HG03442 (cell line): ENCODE results near the gene MRPL17.
"Not testable (repeated sequence)": the region's sequence is repeated elsewhere in the genome, so short reads cannot be mapped to it uniquely, and the experiment has no call there.

Experiments used
- ATAC-seq: cut with Tn5 transposase; IDR thresholded peaks from one replicate; pipeline ENCODE4 v1.9.1; 2021; ENCODE audit warnings: mild to moderate bottlenecking, moderate library complexity; ENCODE audit not compliant: unreplicated experiment

The MRPL17 gene

GRCh38 chr11:6684068-6684467, 928 bp upstream of the MRPL17 start:
- ATAC-seq: not testable (repeated sequence)

- no peak for ATAC-seq
Observed at GRCh38 chr11:6682591-6682935, 577 bp downstream of the MRPL17 start.

GRCh38 chr11:6681949-6682348, 1.2 kb downstream of the MRPL17 start:
- no peak for ATAC-seq

- no peak for ATAC-seq
Observed at GRCh38 chr11:6681505-6681904, 1.6 kb downstream of the MRPL17 start.

- ATAC-seq: no peak
Observed at GRCh38 chr11:6677018-6677417, 6.1 kb downstream of the MRPL17 start.

GRCh38 chr11:6674862-6675261, 8.3 kb downstream of the MRPL17 start:
- ATAC-seq: no peak

GRCh38 chr11:6674219-6674597, 8.9 kb downstream of the MRPL17 start:
- no peak for ATAC-seq

GRCh38 chr11:6673523-6674218, 9.5 kb downstream of the MRPL17 start:
- ATAC-seq: no peak

- no peak for ATAC-seq
Observed at GRCh38 chr11:6671991-6672390, 11.1 kb downstream of the MRPL17 start.

GRCh38 chr11:6670202-6670830, 12.8 kb downstream of the MRPL17 start:
- no peak for ATAC-seq

GRCh38 chr11:6667733-6668374, 15.3 kb downstream of the MRPL17 start:
- ATAC-seq: peak; percentile 67

- no peak for ATAC-seq
Observed at GRCh38 chr11:6666302-6667183, 16.6 kb downstream of the MRPL17 start.

GRCh38 chr11:6664551-6664950, 18.6 kb downstream of the MRPL17 start:
- ATAC-seq: no peak

GRCh38 chr11:6663794-6664469, 19.2 kb downstream of the MRPL17 start:
- ATAC-seq: no peak

- no peak for ATAC-seq
Observed at GRCh38 chr11:6660712-6661111, 22.4 kb downstream of the MRPL17 start.

- no peak for ATAC-seq
Observed at GRCh38 chr11:6658647-6659046, 24.5 kb downstream of the MRPL17 start.

- ATAC-seq: no peak
Observed at GRCh38 chr11:6657346-6657745, 25.8 kb downstream of the MRPL17 start.

- ATAC-seq: no peak
Observed at GRCh38 chr11:6656936-6657335, 26.2 kb downstream of the MRPL17 start.

GRCh38 chr11:6656584-6656915, 26.6 kb downstream of the MRPL17 start:
- ATAC-seq: no peak

- ATAC-seq: no peak
Observed at GRCh38 chr11:6655790-6656583, 27.2 kb downstream of the MRPL17 start, which contains the start of gene DCHS1. TSS of gene DCHS1 (minus strand) at chr11:6655809. CDS start at chr11:6641613, 14,196 bp downstream.
